GM12878 (cell line): ENCODE results near the gene CAMK2A. TPM values are rescaled to one million over a fixed set of nuclear protein-coding genes. Genes with fewer than 3 reads are reported as not detected.

Source experiments
- ATAC-seq: fragments of 200-7000 bp; cut with Tn5 transposase; 3 replicates; pipeline ENCODE4 v1.9.1; 2020; ENCODE audit warnings: mild to moderate bottlenecking, moderate library complexity
- BruUV-seq: library from RNA; stranded (reverse); fragments of 400-500 nt; replicated peaks from 2 replicates; lab custom pipeline; 2021; lab: Mats Ljungman, UMichigan
- CTCF ChIA-PET: fragments of 300-600 bp; sonication (Branson Sonifier 250); formaldehyde crosslinking; extraction: SDS; loops from one replicate; lab custom pipeline; 2021; ENCODE audit warnings: inconsistent platforms; lab: Yijun Ruan, JAX
- POLR2A ChIA-PET: fragments of 350-600 bp; formaldehyde crosslinking; extraction: SDS; loops from one replicate; lab custom pipeline; 2021; ENCODE audit warnings: inconsistent platforms; lab: Charles Lee
- RAD21 ChIA-PET: fragments of 300-600 bp; sonication (Branson Sonifier 250); formaldehyde crosslinking; loops from one replicate; lab custom pipeline; 2023; ENCODE audit warnings: antibody characterized with exemption; ENCODE audit not compliant: unreplicated experiment; lab: Charles Lee
- SMC1A ChIA-PET: fragments of 300-600 bp; sonication (Branson Sonifier 250); formaldehyde crosslinking; loops from one replicate; lab custom pipeline; 2023; ENCODE audit not compliant: unreplicated experiment, uncharacterized antibody; lab: Charles Lee
- DNase-seq: peaks from one replicate; pipeline ENCODE4 v3.0.0-alpha.2; 2011; ENCODE audit warnings: low read depth, low spot score
- FAIRE-seq: peaks from 3 replicates; lab custom pipeline; 2011; peaks lifted over from hg19 to GRCh38; lab: Jason Lieb, UNC
- H2AFZ ChIP-seq: 2 replicates; pipeline ENCODE4 v1.6.0; 2011; ENCODE audit warnings: low read depth, low read length, control low read depth; ENCODE audit not compliant: control insufficient read depth
- H3K27ac ChIP-seq: 2 replicates; pipeline ENCODE4 v1.5.1; 2011; ENCODE audit warnings: control low read depth; ENCODE audit not compliant: control insufficient read depth, insufficient read depth
- H3K27me3 ChIP-seq, 2 experiments: replicated peaks in 1 of 2; 2 replicates each; pipeline versions ENCODE4 v1.6.0 to v1.6.1; 2011; ENCODE audit warnings: low read length in 1 of 2; ENCODE audit not compliant: control insufficient read depth in 2 of 2, insufficient read depth in 2 of 2
- H3K36me3 ChIP-seq, 2 experiments: 2 replicates each; pipeline ENCODE4 v1.5.1; 2011; ENCODE audit warnings: low read length in 1 of 2; ENCODE audit not compliant: control insufficient read depth in 2 of 2, insufficient read depth in 2 of 2
- H3K4me1 ChIP-seq: 2 replicates; pipeline ENCODE4 v1.6.1; 2011; ENCODE audit warnings: mild to moderate bottlenecking, low read length, moderate library complexity, mixed read lengths; ENCODE audit not compliant: control insufficient read depth, insufficient read depth
- H3K4me2 ChIP-seq: 2 replicates; pipeline ENCODE4 v1.6.0; 2011; ENCODE audit warnings: control low read depth; ENCODE audit not compliant: control insufficient read depth, insufficient read depth
- H3K4me3 ChIP-seq: fragments of 200-600 bp; sonication (generic); 2 replicates; pipeline ENCODE4 v1.5.1; 2016
- H3K79me2 ChIP-seq: 2 replicates; pipeline ENCODE4 v1.6.0; 2011; ENCODE audit warnings: low read length; ENCODE audit not compliant: control insufficient read depth, insufficient read depth
- H3K9ac ChIP-seq: 2 replicates; pipeline ENCODE4 v1.8.0; 2011; ENCODE audit warnings: low read length, control low read depth, mixed read lengths; ENCODE audit not compliant: control insufficient read depth, insufficient read depth
- H3K9me3 ChIP-seq: replicated peaks from 3 replicates; pipeline ENCODE4 v1.5.1; 2011; ENCODE audit warnings: mild to moderate bottlenecking, low read length; ENCODE audit not compliant: control insufficient read depth, insufficient read depth
- H4K20me1 ChIP-seq: 2 replicates; pipeline ENCODE4 v1.6.0; 2011; ENCODE audit not compliant: control insufficient read depth, insufficient read depth
- BMI1 ChIP-seq: fragments of 450-650 bp; IDR thresholded peaks from 2 replicates; pipeline ENCODE4 v1.6.1; 2016; ENCODE audit warnings: mild to moderate bottlenecking, moderate library complexity, borderline replicate concordance
- EP300 ChIP-seq, 2 experiments: fragments of 150-350 bp in 1 of 2; IDR thresholded peaks; 2 replicates each; pipeline ENCODE4 v1.6.1; 2011 to 2012; ENCODE audit warnings: low read depth in 2 of 2, low read length in 2 of 2, borderline replicate concordance in 1 of 2, improper control_type of control experiment in 1 of 2, inconsistent platforms in 1 of 2; ENCODE audit not compliant: control insufficient read depth in 1 of 2
- HDAC2 ChIP-seq: fragments of 200-600 bp; sonication (generic); IDR thresholded peaks from 2 replicates; pipeline ENCODE4 v1.6.1; 2017
- KDM1A ChIP-seq: fragments of 200-600 bp; sonication (generic); IDR thresholded peaks from 2 replicates; pipeline ENCODE4 v1.6.1; 2016; ENCODE audit warnings: borderline replicate concordance
- MEF2A ChIP-seq: IDR thresholded peaks from 2 replicates; pipeline ENCODE4 v1.6.1; 2011; ENCODE audit warnings: low read depth, mild to moderate bottlenecking, low read length, moderate library complexity; ENCODE audit not compliant: insufficient read depth
- NR2F1 ChIP-seq: fragments of 450-650 bp; conservative IDR thresholded peaks from 2 replicates; pipeline ENCODE4 v1.6.1; 2017; ENCODE audit warnings: mild to moderate bottlenecking
- POLR2A ChIP-seq: IDR thresholded peaks from 2 replicates; pipeline ENCODE4 v1.6.1; 2011; ENCODE audit warnings: low read depth, mild to moderate bottlenecking, low read length
- SIN3A ChIP-seq: IDR thresholded peaks from 2 replicates; pipeline ENCODE4 v1.6.1; 2012; ENCODE audit warnings: low read depth, low read length, improper control_type of control experiment
- SMAD1 ChIP-seq: fragments of 450-650 bp; IDR thresholded peaks from 2 replicates; pipeline ENCODE4 v1.6.1; 2018; ENCODE audit warnings: mild to moderate bottlenecking, low read depth; ENCODE audit not compliant: partially characterized antibody
- SMC3 ChIP-seq: IDR thresholded peaks from 2 replicates; pipeline ENCODE4 v1.6.1; 2011; ENCODE audit warnings: low read length, improper control_type of control experiment, borderline replicate concordance
- SRF ChIP-seq, 2 experiments: IDR thresholded peaks; 2 replicates each; pipeline ENCODE4 v1.6.1; 2011; ENCODE audit warnings: low read depth in 2 of 2, low read length in 2 of 2, mild to moderate bottlenecking in 1 of 2, moderate library complexity in 1 of 2
- ZNF622 ChIP-seq: fragments of 450-650 bp; IDR thresholded peaks from 2 replicates; pipeline ENCODE4 v1.6.1; 2017; ENCODE audit warnings: mild to moderate bottlenecking, inconsistent platforms
- WGBS: methylation state at CpG from one replicate; pipeline ENCODE4 v1.1.6; 2016; ENCODE audit warnings: low lambda C conversion rate; ENCODE audit not compliant: insufficient replicate concordance, insufficient coverage; ENCODE audit errors: missing lambda C conversion rate; 5-methylcytosine and 5-hydroxymethylcytosine counted together
- in situ Hi-C: fragments of 300-500 bp; cut with MboI; formaldehyde crosslinking; loops from 9 replicates; pipeline ENCODE4 v1.14.3; 2018; ENCODE audit warnings: mixed read lengths
- intact Hi-C: fragments of 100-400 bp; cut with micrococcal nuclease; formaldehyde crosslinking; loops from one replicate; pipeline ENCODE4 v1.14.2; 2022; ENCODE audit not compliant: unreplicated experiment
- polyA plus RNA-seq, 11 experiments: library from polyadenylated mRNA; depleted of rRNA in 4 of 11; unstranded in 6 of 11; stranded (reverse) in 5 of 11; fragments of >200 nt; fragmentation: Nextera tagmentation in 4 of 11; fragmentation: Illumina TruSeq in 1 of 11; extraction: Ambion mirVana in 4 of 11; extraction: Trizol in 1 of 11; gene quantifications; 1 replicate in 1 of 11; 2 replicates in 10 of 11; pipeline versions ENCODE4 v1.2.1 to v1.2.3, GENCODE V29; 2011 to 2016; ENCODE audit warnings: inconsistent platforms in 2 of 11, missing spikeins in 2 of 11, low read depth in 1 of 11
- total RNA-seq, 4 experiments: library from RNA; depleted of rRNA in 3 of 4; stranded (reverse); fragments of >200 nt in 3 of 4; fragmentation: Illumina TruSeq in 1 of 4; extraction: Trizol in 1 of 4; gene quantifications; 2 replicates each; pipeline versions ENCODE4 v1.2.1 to v1.2.3, GENCODE V29; 2013 to 2021

The CAMK2A gene
- total and polyA plus RNA-seq, 10 of the 15 experiments (the other 5 are each of a cell fraction or from before 2014, with no cell fraction given), result 0.11 TPM; not detected in 9

DNA sequence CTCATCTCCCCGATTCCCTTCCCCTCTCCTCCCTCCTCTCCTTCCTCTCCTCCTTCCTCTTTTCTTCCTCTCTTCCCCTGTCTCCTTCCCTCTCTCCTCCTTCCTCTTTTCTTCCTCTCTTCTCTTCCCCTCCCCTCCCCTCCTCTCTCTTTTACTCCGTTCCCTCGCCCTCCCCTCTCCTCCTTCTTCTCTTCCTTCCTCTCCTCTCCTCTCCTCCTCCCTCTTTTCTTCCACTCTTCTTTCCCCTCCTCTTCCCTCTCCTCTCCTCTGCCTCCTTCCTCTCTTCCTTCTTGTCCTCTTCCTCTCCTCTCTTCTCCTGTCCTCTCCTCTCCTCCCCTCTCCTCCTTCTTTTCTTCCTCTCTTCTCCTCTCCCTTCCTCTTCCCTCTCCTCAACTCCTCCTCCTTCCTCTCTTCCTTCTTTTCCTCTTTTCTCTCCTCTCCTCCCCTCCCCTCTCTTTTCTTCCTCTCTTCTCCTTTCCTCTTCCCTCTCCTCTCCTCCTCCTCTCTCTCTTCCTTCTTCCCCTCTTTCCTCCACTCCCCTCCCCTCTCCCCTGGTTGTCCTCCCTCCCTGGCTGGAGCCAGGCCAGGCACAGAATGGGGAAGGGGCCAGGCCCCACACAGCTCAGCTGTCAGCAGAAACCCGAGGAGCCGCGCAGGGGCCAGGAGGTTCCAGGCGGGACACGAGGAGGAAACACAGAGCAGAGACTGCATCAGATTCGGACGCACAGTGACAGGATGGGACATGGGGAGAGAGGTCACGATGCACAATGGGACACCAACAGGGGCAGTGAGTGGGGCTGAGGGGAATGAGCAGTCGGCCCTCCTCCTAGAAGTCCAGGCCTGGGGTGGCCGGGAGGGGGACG, 48.0 kb downstream of the CAMK2A start (continued):
- TF ChIP-seq NR2F1 (no peak), SIN3A (no peak), SMAD1 (no peak), MEF2A (no peak), KDM1A (no peak), BMI1 (no peak)

DNA sequence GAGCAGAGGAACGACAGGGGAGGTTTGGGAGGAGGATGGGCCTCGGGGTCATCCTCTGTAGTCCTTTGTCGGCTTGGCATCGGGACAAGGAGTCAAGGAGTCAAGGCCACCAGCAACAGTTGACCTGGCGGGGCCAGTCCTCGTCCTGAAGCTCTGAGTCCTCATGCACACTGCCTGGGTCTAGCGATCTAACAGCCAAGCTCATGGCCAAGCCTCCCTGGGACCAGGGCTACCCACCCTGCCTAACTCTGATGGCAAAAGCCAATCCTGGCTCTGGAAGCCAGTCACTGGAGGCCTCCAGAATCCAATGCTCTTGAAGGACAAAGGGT, 49.8 kb downstream of the CAMK2A start:
- FAIRE-seq (no peak), DNase-seq (no peak), ATAC-seq (no peak)
- H3K79me2 ChIP-seq, result no peaks in the 10 kb centered on the region
- WGBS, result 35% methylated on average over 7 of the region's 7 CpGs
- CTCF ChIA-PET, result no interaction called here
- peaks cover 0 to 1% of the 10 kb centered on the region in 2 experiments; a peak in 1 of 4 replicates for H3K27me3 ChIP-seq
- H2AFZ ChIP-seq, result no peak overlapping the region
- no peaks in the 10 kb centered on the region for H4K20me1 ChIP-seq
- POLR2A ChIA-PET, result no interaction called here
- H3K27ac ChIP-seq, result no peak overlapping the region
- H3K4me1 ChIP-seq, result no peaks in the 10 kb centered on the region
- intact Hi-C loops, result no loop called here
- H3K9ac ChIP-seq, result no peak overlapping the region
- in situ Hi-C loops, result no loop called here
- H3K4me3 ChIP-seq, result no peak overlapping the region
- H3K36me3 ChIP-seq, result no peaks in the 10 kb centered on the region
- H3K4me2 ChIP-seq, result no peak overlapping the region
- H3K9me3 ChIP-seq, result no peaks in the 10 kb centered on the region
- RAD21 ChIA-PET, result no interaction called here
- SMC1A ChIA-PET, result no interaction called here
- TF ChIP-seq POLR2A (no peak), SMC3 (no peak), ZNF622 (no peak), EP300 (IDR thresholded peaks at IDR 0.05; ENCODE audit: borderline replicate concordance in 1 of 2, control insufficient read depth in 1 of 2, low read depth in 2 of 2, low read length in 2 of 2) (no peak), HDAC2 (no peak), SRF (IDR thresholded peaks at IDR 0.05; ENCODE audit: low read depth in 2 of 2, low read length in 2 of 2) (no peak)
- TF ChIP-seq, all 136 proteins: peak for 0
- BruUV-seq, result no TSS peak
